Measurements from ENCODE around the gene SNAPC5.

DNA sequence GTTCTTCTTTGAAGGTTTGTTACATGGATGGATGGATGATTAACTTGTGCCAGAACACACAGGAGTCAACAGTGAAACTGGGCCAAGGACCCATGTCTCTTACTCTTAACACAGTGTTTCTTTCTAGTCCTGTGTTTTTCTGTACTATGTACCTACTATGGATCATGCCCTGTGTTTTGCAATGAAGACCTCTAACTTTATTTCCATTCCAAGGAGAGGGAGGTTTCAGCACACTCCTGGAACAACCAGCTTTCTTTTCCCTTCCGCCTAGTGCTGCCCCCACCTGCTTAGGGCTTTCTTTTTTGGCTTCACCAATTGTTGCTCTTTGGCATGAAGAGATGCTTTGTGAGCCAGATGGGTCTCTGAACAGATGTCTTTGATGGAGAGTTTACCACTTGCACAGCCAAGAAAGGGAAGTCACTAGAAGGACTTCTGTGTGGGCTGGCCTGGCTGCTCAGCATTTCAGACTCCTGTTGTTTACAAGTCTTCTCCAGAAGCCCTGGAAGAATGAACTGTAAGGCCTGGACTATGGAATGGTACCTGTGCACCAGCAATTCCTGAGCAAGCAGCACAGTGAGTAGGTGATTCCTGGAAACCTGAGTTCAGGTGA is 44.5 kb downstream of the SNAPC5 start:
- no peak for TF ChIP-seq POLR2AphosphoS5 (IDR thresholded peaks at IDR 0.05; ENCODE audit: borderline replicate concordance, low read depth, low read length)
- TF ChIP-seq EZH2 (IDR thresholded peaks at IDR 0.05) = no peak
